Measurements from ENCODE around the gene MTG2. TPM values are rescaled to one million over a fixed set of nuclear protein-coding genes. Genes with fewer than 3 reads are reported as not detected.

MTG2 gene
- total RNA-seq, 1 experiment from 2014 or later, result 56.8 TPM

DNA sequence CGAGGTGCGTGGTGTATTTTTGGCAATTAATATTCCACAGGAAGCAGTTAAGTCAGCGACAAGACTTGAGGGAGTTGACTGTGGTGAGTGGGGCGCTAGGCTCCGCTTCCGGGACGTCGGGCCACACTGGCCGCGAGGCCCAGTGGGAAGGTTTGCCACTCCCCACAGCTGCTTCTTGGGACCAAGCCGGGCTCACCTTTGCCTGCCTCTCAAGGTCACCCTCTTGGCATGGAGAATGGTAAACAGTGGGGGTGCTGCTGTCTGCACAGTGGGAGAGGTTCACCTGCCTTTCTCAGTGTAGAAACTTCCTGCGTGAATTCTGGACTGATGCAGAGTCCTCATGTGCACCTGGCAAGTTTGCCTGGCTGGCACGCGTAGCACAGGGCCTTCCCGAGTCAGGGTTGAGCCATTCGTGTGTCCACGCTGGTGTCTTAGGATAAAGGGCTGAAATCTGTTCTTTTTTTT, 61.8 kb downstream of the MTG2 start:
- no peaks in the 10 kb centered on the region for H3K36me3 ChIP-seq (ENCODE audit: control insufficient read depth, insufficient read depth, low read length)

DNA sequence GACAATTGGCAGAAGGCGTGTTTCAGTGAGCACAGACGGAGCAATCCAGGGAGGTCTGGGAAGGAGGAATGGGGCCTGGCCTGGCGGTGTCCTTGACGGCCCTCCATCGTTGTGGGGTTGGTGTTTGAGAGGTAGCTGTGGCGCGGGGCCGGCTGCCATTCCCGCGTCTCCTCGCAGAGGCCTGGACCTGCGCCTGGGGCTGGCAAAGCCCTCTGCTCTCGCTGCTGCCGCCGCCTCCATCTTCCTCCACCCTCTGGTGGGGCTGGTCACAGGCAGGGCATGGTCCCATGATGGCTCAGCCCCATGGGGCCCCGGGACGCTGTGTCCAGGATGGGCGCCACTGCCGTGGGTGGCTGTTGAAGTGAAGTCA, 63.1 kb downstream of the MTG2 start:
- DNase-seq (ENCODE audit: low read depth, low spot score), result no peak
- H3K27ac ChIP-seq (ENCODE audit: low read length), result no peak overlapping the region
- no peaks in the 10 kb centered on the region for H3K27me3 ChIP-seq (ENCODE audit: control insufficient read depth, insufficient read depth, low read length)
- no peaks in the 10 kb centered on the region for H3K9me3 ChIP-seq (ENCODE audit: control insufficient read depth, insufficient read depth, low read depth, low read length)
- H3K36me3 ChIP-seq (ENCODE audit: control insufficient read depth, insufficient read depth, low read length), result no peaks in the 10 kb centered on the region
- intact Hi-C loops (cut with micrococcal nuclease; ENCODE audit: unreplicated experiment), result no loop called here
- ChIA-PET POLR2A (no interaction called here), CTCF (interaction anchor here (0.6 kb wide), 1 partner anchor 79 kb away, joined by 10 read pairs; no protein-coding TSS in a partner anchor)
- no peaks in the 10 kb centered on the region for H3K4me1 ChIP-seq (ENCODE audit: control insufficient read depth, insufficient read depth, low read length)
- in situ Hi-C loops (cut with HindIII; ENCODE audit: low pct_unique_long_range_greater_than_20kb, low sequenced_read_pairs), result no loop called here
- no peak overlapping the region for H3K4me3 ChIP-seq (ENCODE audit: low read depth in 2 of 2, low read length in 2 of 2)
- TF ChIP-seq POLR2AphosphoS5 (IDR thresholded peaks at IDR 0.05; ENCODE audit: low read depth, low read length) (no peak), SIN3A (IDR thresholded peaks at IDR 0.05; ENCODE audit: borderline replicate concordance, insufficient read depth, low read depth, low read length) (no peak), TCF7L2 (IDR thresholded peaks at IDR 0.05; ENCODE audit: low read depth, low read length) (no peak)
- TF ChIP-seq, protein P1, sequence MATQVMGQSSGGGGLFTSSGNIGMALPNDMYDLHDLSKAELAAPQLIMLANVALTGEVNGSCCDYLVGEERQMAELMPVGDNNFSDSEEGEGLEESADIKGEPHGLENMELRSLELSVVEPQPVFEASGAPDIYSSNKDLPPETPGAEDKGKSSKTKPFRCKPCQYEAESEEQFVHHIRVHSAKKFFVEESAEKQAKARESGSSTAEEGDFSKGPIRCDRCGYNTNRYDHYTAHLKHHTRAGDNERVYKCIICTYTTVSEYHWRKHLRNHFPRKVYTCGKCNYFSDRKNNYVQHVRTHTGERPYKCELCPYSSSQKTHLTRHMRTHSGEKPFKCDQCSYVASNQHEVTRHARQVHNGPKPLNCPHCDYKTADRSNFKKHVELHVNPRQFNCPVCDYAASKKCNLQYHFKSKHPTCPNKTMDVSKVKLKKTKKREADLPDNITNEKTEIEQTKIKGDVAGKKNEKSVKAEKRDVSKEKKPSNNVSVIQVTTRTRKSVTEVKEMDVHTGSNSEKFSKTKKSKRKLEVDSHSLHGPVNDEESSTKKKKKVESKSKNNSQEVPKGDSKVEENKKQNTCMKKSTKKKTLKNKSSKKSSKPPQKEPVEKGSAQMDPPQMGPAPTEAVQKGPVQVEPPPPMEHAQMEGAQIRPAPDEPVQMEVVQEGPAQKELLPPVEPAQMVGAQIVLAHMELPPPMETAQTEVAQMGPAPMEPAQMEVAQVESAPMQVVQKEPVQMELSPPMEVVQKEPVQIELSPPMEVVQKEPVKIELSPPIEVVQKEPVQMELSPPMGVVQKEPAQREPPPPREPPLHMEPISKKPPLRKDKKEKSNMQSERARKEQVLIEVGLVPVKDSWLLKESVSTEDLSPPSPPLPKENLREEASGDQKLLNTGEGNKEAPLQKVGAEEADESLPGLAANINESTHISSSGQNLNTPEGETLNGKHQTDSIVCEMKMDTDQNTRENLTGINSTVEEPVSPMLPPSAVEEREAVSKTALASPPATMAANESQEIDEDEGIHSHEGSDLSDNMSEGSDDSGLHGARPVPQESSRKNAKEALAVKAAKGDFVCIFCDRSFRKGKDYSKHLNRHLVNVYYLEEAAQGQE (IDR thresholded peaks at IDR 0.05; ENCODE audit: insufficient read depth in 1 of 2, low read depth in 2 of 2, low read length in 1 of 2), result no peak
- TF ChIP-seq, protein P2, sequence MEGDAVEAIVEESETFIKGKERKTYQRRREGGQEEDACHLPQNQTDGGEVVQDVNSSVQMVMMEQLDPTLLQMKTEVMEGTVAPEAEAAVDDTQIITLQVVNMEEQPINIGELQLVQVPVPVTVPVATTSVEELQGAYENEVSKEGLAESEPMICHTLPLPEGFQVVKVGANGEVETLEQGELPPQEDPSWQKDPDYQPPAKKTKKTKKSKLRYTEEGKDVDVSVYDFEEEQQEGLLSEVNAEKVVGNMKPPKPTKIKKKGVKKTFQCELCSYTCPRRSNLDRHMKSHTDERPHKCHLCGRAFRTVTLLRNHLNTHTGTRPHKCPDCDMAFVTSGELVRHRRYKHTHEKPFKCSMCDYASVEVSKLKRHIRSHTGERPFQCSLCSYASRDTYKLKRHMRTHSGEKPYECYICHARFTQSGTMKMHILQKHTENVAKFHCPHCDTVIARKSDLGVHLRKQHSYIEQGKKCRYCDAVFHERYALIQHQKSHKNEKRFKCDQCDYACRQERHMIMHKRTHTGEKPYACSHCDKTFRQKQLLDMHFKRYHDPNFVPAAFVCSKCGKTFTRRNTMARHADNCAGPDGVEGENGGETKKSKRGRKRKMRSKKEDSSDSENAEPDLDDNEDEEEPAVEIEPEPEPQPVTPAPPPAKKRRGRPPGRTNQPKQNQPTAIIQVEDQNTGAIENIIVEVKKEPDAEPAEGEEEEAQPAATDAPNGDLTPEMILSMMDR (IDR thresholded peaks at IDR 0.05), result no peak
- no peak for ATAC-seq
- BruUV-seq (replicated peaks), result no TSS peak

More for the DNA sequence above, 61.8 kb downstream of the MTG2 start:
- Histone ChIP-seq H3K9me3 (ENCODE audit: control insufficient read depth, insufficient read depth, low read depth, low read length) (no peaks in the 10 kb centered on the region), H3K4me1 (ENCODE audit: control insufficient read depth, insufficient read depth, low read length) (no peaks in the 10 kb centered on the region), H3K4me3 (ENCODE audit: low read depth in 2 of 2, low read length in 2 of 2) (no peak overlapping the region), H3K27me3 (ENCODE audit: control insufficient read depth, insufficient read depth, low read length) (no peaks in the 10 kb centered on the region), H3K27ac (ENCODE audit: low read length) (no peak overlapping the region)
- BruUV-seq (replicated peaks), result no TSS peak
- TF ChIP-seq, protein P1 (IDR thresholded peaks at IDR 0.05; ENCODE audit: insufficient read depth in 1 of 2, low read depth in 2 of 2, low read length in 1 of 2), result no peak
- TF ChIP-seq POLR2AphosphoS5 (IDR thresholded peaks at IDR 0.05; ENCODE audit: low read depth, low read length), result no peak
- TF ChIP-seq SIN3A (IDR thresholded peaks at IDR 0.05; ENCODE audit: borderline replicate concordance, insufficient read depth, low read depth, low read length), result no peak
- TF ChIP-seq TCF7L2 (IDR thresholded peaks at IDR 0.05; ENCODE audit: low read depth, low read length), result no peak
- TF ChIP-seq, protein P2 (IDR thresholded peaks at IDR 0.05), result no peak
- POLR2A ChIA-PET, result interaction anchor here (0.6 kb wide), 1 partner anchor 200 kb away, joined by 3 read pairs; no protein-coding TSS in a partner anchor
- CTCF ChIA-PET, result no interaction called here
- in situ Hi-C loops (cut with HindIII; ENCODE audit: low pct_unique_long_range_greater_than_20kb, low sequenced_read_pairs), result no loop called here
- ATAC-seq, result no peak
- no peak for DNase-seq (ENCODE audit: low read depth, low spot score)
- intact Hi-C loops (cut with micrococcal nuclease; ENCODE audit: unreplicated experiment), result no loop called here
